ENCODE data around the gene SCN8A. TPM values are rescaled to one million over a fixed set of nuclear protein-coding genes. Genes with fewer than 3 reads are reported as not detected.

SCN8A gene
- total and polyA plus RNA-seq, 12 donors: 0.01 to 1.6 (median 0.35) TPM; not detected in 1

- TF ChIP-seq, protein P1, sequence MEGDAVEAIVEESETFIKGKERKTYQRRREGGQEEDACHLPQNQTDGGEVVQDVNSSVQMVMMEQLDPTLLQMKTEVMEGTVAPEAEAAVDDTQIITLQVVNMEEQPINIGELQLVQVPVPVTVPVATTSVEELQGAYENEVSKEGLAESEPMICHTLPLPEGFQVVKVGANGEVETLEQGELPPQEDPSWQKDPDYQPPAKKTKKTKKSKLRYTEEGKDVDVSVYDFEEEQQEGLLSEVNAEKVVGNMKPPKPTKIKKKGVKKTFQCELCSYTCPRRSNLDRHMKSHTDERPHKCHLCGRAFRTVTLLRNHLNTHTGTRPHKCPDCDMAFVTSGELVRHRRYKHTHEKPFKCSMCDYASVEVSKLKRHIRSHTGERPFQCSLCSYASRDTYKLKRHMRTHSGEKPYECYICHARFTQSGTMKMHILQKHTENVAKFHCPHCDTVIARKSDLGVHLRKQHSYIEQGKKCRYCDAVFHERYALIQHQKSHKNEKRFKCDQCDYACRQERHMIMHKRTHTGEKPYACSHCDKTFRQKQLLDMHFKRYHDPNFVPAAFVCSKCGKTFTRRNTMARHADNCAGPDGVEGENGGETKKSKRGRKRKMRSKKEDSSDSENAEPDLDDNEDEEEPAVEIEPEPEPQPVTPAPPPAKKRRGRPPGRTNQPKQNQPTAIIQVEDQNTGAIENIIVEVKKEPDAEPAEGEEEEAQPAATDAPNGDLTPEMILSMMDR (IDR thresholded peaks at IDR 0.05): no peak
- Histone ChIP-seq H3K4me1 (peaks cover 0 to 6% (median 0%) of the 10 kb centered on the region in 9 donors), H3K36me3 (no peaks in the 10 kb centered on the region)
Observed at GRCh38 chr12:51773145-51773869, 182.3 kb downstream of the SCN8A start.

DNA sequence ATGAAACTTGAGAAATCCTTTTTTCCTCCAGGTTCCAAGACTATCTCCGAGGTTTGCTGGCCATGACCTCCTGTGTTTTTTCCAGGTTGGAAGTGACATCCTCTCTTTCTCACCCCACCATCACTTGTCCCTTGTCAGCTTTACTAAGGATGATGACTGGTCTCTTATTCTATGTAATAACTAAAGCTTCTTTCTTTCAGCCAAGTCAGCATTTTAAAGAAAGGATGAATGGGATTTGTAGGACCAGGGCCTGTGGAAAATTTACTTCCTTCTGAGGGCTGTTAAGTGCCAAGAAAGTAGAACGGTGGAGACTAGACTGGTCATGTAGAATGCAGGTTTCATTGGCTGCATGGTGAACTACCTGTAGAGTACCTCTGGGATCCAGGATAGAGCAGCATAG is 183.9 kb downstream of the SCN8A start:
- DNase-seq (no peak), ATAC-seq (no peak)
- Histone ChIP-seq H3K27ac (no peak overlapping the region), H3K27me3 (peaks cover 0 to under 1% (median 0%) of the 10 kb centered on the region in 7 donors), H3K36me3 (no peaks in the 10 kb centered on the region), H3K9me3 (no peaks in the 10 kb centered on the region), H3K4me3 (no peak overlapping the region), H3K4me1 (peaks cover 0 to 6% (median 0%) of the 10 kb centered on the region in 9 donors)
- intact Hi-C loops (cut with DNase I): no loop called here
- TF ChIP-seq, protein P1 (IDR thresholded peaks at IDR 0.05): no peak
- WGBS, 2 donors: 75 to 80% methylated on average over 2 of the region's 2 CpGs

More at GRCh38 chr12:51773145-51773869, 182.3 kb downstream of the SCN8A start:
- DNase-seq (no peak), ATAC-seq (no peak)
- no peak overlapping the region for H3K27ac ChIP-seq
- no peaks in the 10 kb centered on the region for H3K9me3 ChIP-seq
- no peak overlapping the region for H3K4me3 ChIP-seq
- intact Hi-C loops (cut with DNase I): no loop called here
- no peaks in the 10 kb centered on the region for H3K27me3 ChIP-seq
- 95 to 99% methylated on average over 2 of the region's 2 CpGs for WGBS, 2 donors

GRCh38 chr12:51777457-51777856 is 186.4 kb downstream of the SCN8A start:
- intact Hi-C loops (cut with DNase I): no loop called here
- TF ChIP-seq, protein P1 (IDR thresholded peaks at IDR 0.05): no peak
- Histone ChIP-seq H3K27me3 (peaks cover 0 to 8% (median 0%) of the 10 kb centered on the region in 7 donors), H3K27ac (no peak overlapping the region), H3K9me3 (no peaks in the 10 kb centered on the region), H3K36me3 (no peaks in the 10 kb centered on the region), H3K4me3 (no peak overlapping the region), H3K4me1 (peaks cover 0 to 6% (median 0%) of the 10 kb centered on the region in 9 donors)
- ATAC-seq: no peak
- 45 to 57% methylated on average over 2 of the region's 2 CpGs for WGBS, 2 donors
- no peak for DNase-seq

- peaks cover 0 to 6% (median 0%) of the 10 kb centered on the region in 9 donors for H3K4me1 ChIP-seq
- TF ChIP-seq, protein P1 (IDR thresholded peaks at IDR 0.05): no peak
- no peaks in the 10 kb centered on the region for H3K36me3 ChIP-seq
- ATAC-seq: no peak
- intact Hi-C loops (cut with DNase I): no loop called here
- DNase-seq: no peak
- no peak overlapping the region for H3K27ac ChIP-seq
- no peak overlapping the region for H3K4me3 ChIP-seq
- 90 to 96% methylated on average over 3 of the region's 3 CpGs for WGBS, 2 donors
- H3K27me3 ChIP-seq: peaks cover 0 to 8% (median 0%) of the 10 kb centered on the region in 7 donors
- no peaks in the 10 kb centered on the region for H3K9me3 ChIP-seq
Observed at GRCh38 chr12:51777973-51778372, 186.9 kb downstream of the SCN8A start.

Data from heart right ventricle (tissue), 16 donors.